Upper lobe of left lung (tissue), 6 donors: ENCODE data around the gene FBXL7. TPM values are rescaled to one million over a fixed set of nuclear protein-coding genes. Genes with fewer than 3 reads are reported as not detected.

ENCODE experiments used
- ATAC-seq, 2 donors: fragments of 200-7000 bp; cut with Tn5 transposase; one replicate each; pipeline ENCODE4 v1.9.1; 2022; ENCODE audit warnings: mild to moderate bottlenecking in 2 of 2, moderate library complexity in 2 of 2; ENCODE audit not compliant: low FRiP score in 2 of 2
- DNase-seq, 2 donors: peaks; one replicate each; pipeline ENCODE4 v3.0.0-alpha.2; 2019 to 2020
- H3K27ac ChIP-seq, 4 donors: fragments of 200-600 bp; sonication (generic); one replicate each; pipeline ENCODE4 v1.5.1; 2016 to 2019
- H3K27me3 ChIP-seq, 4 donors: fragments of 200-600 bp; sonication (generic); one replicate each; pipeline ENCODE4 v1.5.1; 2017 to 2019
- H3K36me3 ChIP-seq, 4 donors: fragments of 200-600 bp; sonication (generic); one replicate each; pipeline ENCODE4 v1.5.1; 2016 to 2019
- H3K4me1 ChIP-seq, 4 donors: fragments of 200-600 bp; sonication (generic); one replicate each; pipeline ENCODE4 v1.5.1; 2018 to 2019
- H3K4me3 ChIP-seq, 4 donors: fragments of 200-600 bp; sonication (generic); one replicate each; pipeline ENCODE4 v1.5.1; 2017 to 2019; ENCODE audit warnings: mild to moderate bottlenecking in 2 of 4, moderate library complexity in 1 of 4
- H3K9me3 ChIP-seq, 4 donors: fragments of 200-600 bp; sonication (generic); one replicate each; pipeline ENCODE4 v1.5.1; 2018 to 2019
- CTCF ChIP-seq, 6 experiments: fragments of 450-650 bp in 4 of 6; fragments of 200-600 bp in 2 of 6; sonication (generic) in 2 of 6; IDR thresholded peaks; one replicate each; pipeline ENCODE4 v1.5.1; 2016 to 2019; ENCODE audit warnings: antibody characterized with exemption in 6 of 6
- EP300 ChIP-seq, 4 donors: sonication (generic); formaldehyde crosslinking; IDR thresholded peaks; one replicate each; pipeline ENCODE4 v1.5.1; 2017; ENCODE audit warnings: antibody characterized with exemption in 4 of 4, control low read depth in 2 of 4
- POLR2A ChIP-seq, 4 donors: fragments of 450-650 bp; IDR thresholded peaks; one replicate each; pipeline ENCODE4 v1.5.1; 2016 to 2017; ENCODE audit warnings: antibody characterized with exemption in 4 of 4, mild to moderate bottlenecking in 2 of 4
- POLR2AphosphoS5 ChIP-seq, 2 donors: sonication (generic); formaldehyde crosslinking; IDR thresholded peaks; one replicate each; pipeline ENCODE4 v1.5.1; 2017; ENCODE audit warnings: antibody characterized with exemption in 2 of 2
- WGBS, 2 donors: methylation state at CpG; one replicate each; pipeline ENCODE4 v1.1.5; 2017 to 2018; 5-methylcytosine and 5-hydroxymethylcytosine counted together
- total RNA-seq, 6 donors: library from RNA; depleted of rRNA in 4 of 6; stranded (reverse); fragments of >200 nt in 4 of 6; gene quantifications; one replicate each; pipeline versions ENCODE4 v1.1.0 to v1.2.1, GENCODE V29; 2016 to 2021
- donor health status: DM: no; HTN: no; CAD: no; lungs with moderate emphysema.
- donor health status: DM: no; HTN: yes; CAD: no; lungs with severe emphysema.

The FBXL7 gene
- total RNA-seq, 6 donors from 2014 or later: 4.9 to 13.6 (median 6.9) TPM

DNA sequence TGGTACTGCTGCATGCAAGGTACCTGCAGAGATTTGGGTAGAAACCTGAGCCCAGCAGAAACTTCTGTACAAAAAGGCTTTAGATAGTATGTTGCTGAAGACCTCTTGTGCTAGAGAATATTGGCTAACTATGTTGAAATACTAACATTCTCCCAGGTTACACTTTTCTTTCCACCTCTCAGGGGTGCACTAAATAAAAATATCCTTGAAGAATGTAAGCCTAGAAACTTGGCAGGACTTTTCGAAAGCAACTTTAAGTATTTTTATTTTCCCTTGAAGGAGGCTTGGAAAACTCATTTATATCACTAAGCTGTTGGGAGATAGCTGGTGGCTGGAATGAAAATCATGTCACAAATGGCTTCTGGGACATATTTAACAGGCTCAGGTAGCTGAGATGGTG, 50.0 kb downstream of the FBXL7 start:
- no peaks in the 10 kb centered on the region for H3K27me3 ChIP-seq
- TF ChIP-seq POLR2A (IDR thresholded peaks at IDR 0.05) (no peak), EP300 (IDR thresholded peaks at IDR 0.05) (no peak)
- H3K9me3 ChIP-seq: no peaks in the 10 kb centered on the region
- WGBS, 2 donors: 64 to 75% methylated on average over 1 of the region's 1 CpG
- no peaks in the 10 kb centered on the region for H3K36me3 ChIP-seq
- H3K4me3 ChIP-seq: no peak overlapping the region
- H3K4me1 ChIP-seq: no peaks in the 10 kb centered on the region
- ATAC-seq (no peak), DNase-seq (no peak)
- H3K27ac ChIP-seq: no peak overlapping the region

- peak in 1 of 2 donors; percentile 32 for ATAC-seq
- H3K27ac ChIP-seq: no peak overlapping the region
- DNase-seq: no peak
Observed at GRCh38 chr5:15550502-15551112, 50.6 kb downstream of the FBXL7 start.

GRCh38 chr5:15551113-15551504, 51.1 kb downstream of the FBXL7 start:
- no peak for DNase-seq
- H3K9me3 ChIP-seq: no peaks in the 10 kb centered on the region
- no peak overlapping the region for H3K4me3 ChIP-seq
- ATAC-seq: no peak
- 71 to 73% methylated on average over 4 of the region's 4 CpGs for WGBS, 2 donors
- no peak overlapping the region for H3K27ac ChIP-seq
- TF ChIP-seq EP300 (IDR thresholded peaks at IDR 0.05) (no peak), CTCF (IDR thresholded peaks at IDR 0.05) (no peak), POLR2AphosphoS5 (IDR thresholded peaks at IDR 0.05) (no peak), POLR2A (IDR thresholded peaks at IDR 0.05) (no peak)
- H3K4me1 ChIP-seq: no peaks in the 10 kb centered on the region
- H3K36me3 ChIP-seq: no peaks in the 10 kb centered on the region
- no peaks in the 10 kb centered on the region for H3K27me3 ChIP-seq

More at GRCh38 chr5:15550502-15551112, 50.6 kb downstream of the FBXL7 start:
- WGBS, 2 donors: 53 to 62% methylated on average over 4 of the region's 4 CpGs
- Histone ChIP-seq H3K9me3 (no peaks in the 10 kb centered on the region), H3K4me1 (no peaks in the 10 kb centered on the region), H3K4me3 (no peak overlapping the region), H3K36me3 (no peaks in the 10 kb centered on the region), H3K27me3 (no peaks in the 10 kb centered on the region)
- TF ChIP-seq POLR2A (IDR thresholded peaks at IDR 0.05): no peak
- no peak for TF ChIP-seq CTCF (IDR thresholded peaks at IDR 0.05)
- TF ChIP-seq POLR2AphosphoS5 (IDR thresholded peaks at IDR 0.05): no peak
- TF ChIP-seq EP300 (IDR thresholded peaks at IDR 0.05): no peak

DNA sequence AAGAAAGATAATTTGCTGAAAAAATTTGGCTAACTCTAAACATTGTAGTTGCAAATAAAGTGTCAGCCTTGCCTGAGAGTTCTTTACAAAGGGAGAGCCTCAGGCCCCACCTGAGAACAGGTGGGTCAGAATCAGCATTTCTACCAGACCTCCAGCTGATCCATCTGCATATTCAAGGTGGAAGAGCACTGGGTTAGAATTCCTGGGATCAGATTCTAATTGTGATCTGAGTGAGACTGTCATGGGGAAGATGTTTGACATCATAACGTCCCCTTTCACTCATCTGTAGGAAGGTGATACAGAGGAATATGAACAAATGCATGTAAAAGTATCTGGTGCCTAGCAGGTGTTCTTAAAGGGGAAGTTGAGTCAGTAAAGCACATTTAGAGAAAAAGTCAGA, 54.6 kb downstream of the FBXL7 start:
- DNase-seq (no peak), ATAC-seq (no peak)
- TF ChIP-seq CTCF (IDR thresholded peaks at IDR 0.05) (no peak), POLR2AphosphoS5 (IDR thresholded peaks at IDR 0.05) (no peak), EP300 (IDR thresholded peaks at IDR 0.05) (no peak), POLR2A (IDR thresholded peaks at IDR 0.05) (no peak)
- Histone ChIP-seq H3K27me3 (no peaks in the 10 kb centered on the region), H3K9me3 (no peaks in the 10 kb centered on the region), H3K4me1 (no peaks in the 10 kb centered on the region), H3K36me3 (no peaks in the 10 kb centered on the region), H3K27ac (no peak overlapping the region), H3K4me3 (no peak overlapping the region)
- 78 to 87% methylated on average over 1 of the region's 1 CpG for WGBS, 2 donors

- H3K27ac ChIP-seq: no peak overlapping the region
- no peak for ATAC-seq
- H3K27me3 ChIP-seq: no peaks in the 10 kb centered on the region
- H3K4me1 ChIP-seq: no peaks in the 10 kb centered on the region
- no peak for DNase-seq
- WGBS, 2 donors: 94 to 95% methylated on average over 5 of the region's 5 CpGs
- no peak overlapping the region for H3K4me3 ChIP-seq
- no peaks in the 10 kb centered on the region for H3K36me3 ChIP-seq
- TF ChIP-seq POLR2A (IDR thresholded peaks at IDR 0.05): no peak
- TF ChIP-seq CTCF (IDR thresholded peaks at IDR 0.05): no peak
- TF ChIP-seq POLR2AphosphoS5 (IDR thresholded peaks at IDR 0.05): no peak
- TF ChIP-seq EP300 (IDR thresholded peaks at IDR 0.05): no peak
- no peaks in the 10 kb centered on the region for H3K9me3 ChIP-seq
Observed at GRCh38 chr5:15555176-15555575, 55.2 kb downstream of the FBXL7 start.
